Esophagus (tissue), 2 donors: Measurements from ENCODE around the gene OSBPL8. TPM values are rescaled to one million over a fixed set of nuclear protein-coding genes. Genes with fewer than 3 reads are reported as not detected.

Experiments used
- H3K27ac ChIP-seq, 2 donors: one replicate each; pipeline ENCODE4 v1.5.1; 2013; ENCODE audit warnings: low read depth in 2 of 2, mild to moderate bottlenecking in 2 of 2, inconsistent platforms in 1 of 2, low read length in 1 of 2, moderate library complexity in 1 of 2
- H3K27me3 ChIP-seq, 2 donors: one replicate each; pipeline ENCODE4 v1.6.1; 2013; ENCODE audit warnings: low read length in 2 of 2, control low read depth in 1 of 2, mild to moderate bottlenecking in 1 of 2; ENCODE audit not compliant: insufficient read depth in 2 of 2, control insufficient read depth in 1 of 2
- H3K36me3 ChIP-seq, 2 donors: one replicate each; pipeline ENCODE4 v1.6.1; 2013; ENCODE audit warnings: low read length in 1 of 2; ENCODE audit not compliant: control insufficient read depth in 2 of 2, insufficient read depth in 2 of 2
- H3K4me1 ChIP-seq, 2 donors: one replicate each; pipeline ENCODE4 v1.6.1; 2013; ENCODE audit warnings: low read length in 1 of 2; ENCODE audit not compliant: control insufficient read depth in 2 of 2, insufficient read depth in 2 of 2
- H3K4me3 ChIP-seq, 2 donors: one replicate each; pipeline ENCODE4 v1.5.1; 2013; ENCODE audit warnings: low read length in 2 of 2, mild to moderate bottlenecking in 2 of 2, low read depth in 1 of 2, moderate library complexity in 1 of 2
- H3K9me3 ChIP-seq, 2 donors: one replicate each; pipeline ENCODE4 v1.6.1; 2013; ENCODE audit warnings: mild to moderate bottlenecking in 2 of 2, low read depth in 1 of 2, low read length in 1 of 2, moderate library complexity in 1 of 2; ENCODE audit not compliant: control insufficient read depth in 2 of 2, insufficient read depth in 1 of 2
- WGBS, 2 donors: extraction: QIAGEN DNeasy Blood & Tissue Kit; methylation state at CpG; one replicate each; pipeline ENCODE4 v1.1.7; 2013; 5-methylcytosine and 5-hydroxymethylcytosine counted together
- polyA plus RNA-seq, 2 donors: library from polyadenylated mRNA; stranded (reverse); fragments of 200-250 nt; gene quantifications; one replicate each; pipeline ENCODE4 v1.2.3, GENCODE V29; 2013
- donor health status: healthy with polysubstance abuse.
- donor health status: Bipolar disorder and iron deficiency.

OSBPL8 gene
- polyA plus RNA-seq, 2 donors, result 9.3 to 11.1 TPM

GRCh38 chr12:76546889-76547288 is 12.7 kb downstream of the OSBPL8 start:
- Histone ChIP-seq H3K27me3 (no peaks in the 10 kb centered on the region), H3K4me3 (no peak overlapping the region), H3K27ac (no peak overlapping the region), H3K36me3 (no peaks in the 10 kb centered on the region), H3K9me3 (no peaks in the 10 kb centered on the region), H3K4me1 (peaks cover 0 to 2% of the 10 kb centered on the region in 2 donors)
- WGBS, 2 donors, result 48 to 55% methylated on average over 3 of the region's 3 CpGs

- no peak overlapping the region for H3K27ac ChIP-seq
- no peaks in the 10 kb centered on the region for H3K36me3 ChIP-seq
- no peaks in the 10 kb centered on the region for H3K9me3 ChIP-seq
- H3K4me3 ChIP-seq, result no peak overlapping the region
- H3K4me1 ChIP-seq, result peaks cover 0 to 2% of the 10 kb centered on the region in 2 donors
- 78 to 83% methylated on average over 1 of the region's 1 CpG for WGBS, 2 donors
- H3K27me3 ChIP-seq, result no peaks in the 10 kb centered on the region
Observed at GRCh38 chr12:76545486-76545885, 14.1 kb downstream of the OSBPL8 start.

GRCh38 chr12:76544601-76545261 is 14.8 kb downstream of the OSBPL8 start:
- Histone ChIP-seq H3K9me3 (no peaks in the 10 kb centered on the region), H3K4me3 (no peak overlapping the region), H3K36me3 (no peaks in the 10 kb centered on the region), H3K27me3 (no peaks in the 10 kb centered on the region), H3K27ac (no peak overlapping the region), H3K4me1 (peaks cover 0 to 2% of the 10 kb centered on the region in 2 donors)
- WGBS, 2 donors, result 79 to 81% methylated on average over 4 of the region's 4 CpGs

- H3K4me3 ChIP-seq, result no peak overlapping the region
- no peaks in the 10 kb centered on the region for H3K27me3 ChIP-seq
- peaks cover 0 to 2% of the 10 kb centered on the region in 2 donors for H3K4me1 ChIP-seq
Observed at GRCh38 chr12:76543813-76544347, 15.7 kb downstream of the OSBPL8 start.

GRCh38 chr12:76542908-76543307 is 16.7 kb downstream of the OSBPL8 start:
- 89 to 94% methylated on average over 5 of the region's 5 CpGs for WGBS, 2 donors
- Histone ChIP-seq H3K27ac (no peak overlapping the region), H3K4me3 (no peak overlapping the region), H3K4me1 (peaks cover 0 to 2% of the 10 kb centered on the region in 2 donors), H3K36me3 (no peaks in the 10 kb centered on the region), H3K27me3 (no peaks in the 10 kb centered on the region), H3K9me3 (no peaks in the 10 kb centered on the region)

More at GRCh38 chr12:76543813-76544347, 15.7 kb downstream of the OSBPL8 start:
- Histone ChIP-seq H3K9me3 (no peaks in the 10 kb centered on the region), H3K36me3 (no peaks in the 10 kb centered on the region), H3K27ac (no peak overlapping the region)
- WGBS, 2 donors, result 82 to 87% methylated on average over 4 of the region's 4 CpGs

GRCh38 chr12:76539727-76540126 is 19.8 kb downstream of the OSBPL8 start:
- whole genome bisulfite sequencing, 2 donors, result 86 to 88% methylated on average over 6 of the region's 6 CpGs
- Histone ChIP-seq H3K4me3 (no peak overlapping the region), H3K4me1 (no peaks in the 10 kb centered on the region), H3K36me3 (no peaks in the 10 kb centered on the region), H3K9me3 (no peaks in the 10 kb centered on the region), H3K27ac (no peak overlapping the region), H3K27me3 (no peaks in the 10 kb centered on the region)

- Histone ChIP-seq H3K27ac (no peak overlapping the region), H3K36me3 (no peaks in the 10 kb centered on the region), H3K27me3 (no peaks in the 10 kb centered on the region), H3K4me1 (no peaks in the 10 kb centered on the region), H3K4me3 (no peak overlapping the region), H3K9me3 (no peaks in the 10 kb centered on the region)
- 85 to 95% methylated on average over 2 of the region's 2 CpGs for WGBS, 2 donors
Observed at GRCh38 chr12:76537923-76538322, 21.6 kb downstream of the OSBPL8 start.

GRCh38 chr12:76536546-76536945 is 23.0 kb downstream of the OSBPL8 start:
- Histone ChIP-seq H3K4me3 (no peak overlapping the region), H3K4me1 (no peaks in the 10 kb centered on the region), H3K36me3 (no peaks in the 10 kb centered on the region), H3K9me3 (no peaks in the 10 kb centered on the region), H3K27me3 (no peaks in the 10 kb centered on the region), H3K27ac (no peak overlapping the region)
- 92 to 93% methylated on average over 5 of the region's 5 CpGs for WGBS, 2 donors

GRCh38 chr12:76535170-76535569 is 24.4 kb downstream of the OSBPL8 start:
- no peak overlapping the region for H3K4me3 ChIP-seq
- no peaks in the 10 kb centered on the region for H3K9me3 ChIP-seq
- WGBS, 2 donors, result 92% methylated on average over 2 of the region's 2 CpGs

GRCh38 chr12:76533331-76533730 is 26.2 kb downstream of the OSBPL8 start:
- Histone ChIP-seq H3K27me3 (no peaks in the 10 kb centered on the region), H3K4me3 (no peak overlapping the region), H3K27ac (no peak overlapping the region), H3K9me3 (no peaks in the 10 kb centered on the region), H3K4me1 (no peaks in the 10 kb centered on the region), H3K36me3 (no peaks in the 10 kb centered on the region)
- WGBS, 2 donors, result 83 to 86% methylated on average over 5 of the region's 5 CpGs

More at GRCh38 chr12:76535170-76535569, 24.4 kb downstream of the OSBPL8 start:
- no peaks in the 10 kb centered on the region for H3K27me3 ChIP-seq
- H3K27ac ChIP-seq, result no peak overlapping the region
- no peaks in the 10 kb centered on the region for H3K4me1 ChIP-seq
- no peaks in the 10 kb centered on the region for H3K36me3 ChIP-seq
